ENCODE results near the gene CCNA2.

The CCNA2 gene

GRCh38 chr4:121861426-121861825 is 37.7 kb upstream of the CCNA2 start:
- ATAC-seq, result no peak
- TF ChIP-seq BACH2 (CRISPR knock-in tag; IDR thresholded peaks at IDR 0.05; ENCODE audit: borderline replicate concordance) (no peak), OSR1 (CRISPR knock-in tag; IDR thresholded peaks at IDR 0.05) (no peak), ESRRG (CRISPR knock-in tag; IDR thresholded peaks at IDR 0.05) (no peak), ZNF8 (CRISPR knock-in tag; IDR thresholded peaks at IDR 0.05) (no peak), RARB (CRISPR knock-in tag; IDR thresholded peaks at IDR 0.05) (no peak), ZNF70 (CRISPR knock-in tag; IDR thresholded peaks at IDR 0.05) (no peak), ZC3H10 (CRISPR knock-in tag; IDR thresholded peaks at IDR 0.05) (no peak), ZFP3 (CRISPR knock-in tag; IDR thresholded peaks at IDR 0.05) (no peak), ISL1 (CRISPR knock-in tag; IDR thresholded peaks at IDR 0.05) (no peak)

- no peak for TF ChIP-seq CSRNP3 (CRISPR knock-in tag; IDR thresholded peaks at IDR 0.05)
- TF ChIP-seq POU6F1 (CRISPR knock-in tag; IDR thresholded peaks at IDR 0.05; ENCODE audit: borderline replicate concordance, low read depth), result no peak
- no peak for TF ChIP-seq TOX (CRISPR knock-in tag; IDR thresholded peaks at IDR 0.05; ENCODE audit: borderline replicate concordance)
- TF ChIP-seq BACH2 (CRISPR knock-in tag; IDR thresholded peaks at IDR 0.05; ENCODE audit: borderline replicate concordance), result no peak
- TF ChIP-seq GLIS3 (CRISPR knock-in tag; IDR thresholded peaks at IDR 0.05), result no peak
- TF ChIP-seq OSR1 (CRISPR knock-in tag; IDR thresholded peaks at IDR 0.05), result no peak
- TF ChIP-seq TSHZ2 (CRISPR knock-in tag; IDR thresholded peaks at IDR 0.05), result no peak
- no peak for ATAC-seq
These were observed 36.4 kb upstream of the CCNA2 start for GRCh38 chr4:121860121-121860520.

GRCh38 chr4:121851354-121851753 is 27.7 kb upstream of the CCNA2 start:
- no peak for TF ChIP-seq TCF4 (CRISPR knock-in tag; IDR thresholded peaks at IDR 0.05; ENCODE audit: borderline replicate concordance)
- no peak for TF ChIP-seq TSHZ2 (CRISPR knock-in tag; IDR thresholded peaks at IDR 0.05)
- no peak for TF ChIP-seq RARB (CRISPR knock-in tag; IDR thresholded peaks at IDR 0.05)
- TF ChIP-seq SNAI2 (CRISPR knock-in tag; IDR thresholded peaks at IDR 0.05), result no peak
- TF ChIP-seq TOX (CRISPR knock-in tag; IDR thresholded peaks at IDR 0.05; ENCODE audit: borderline replicate concordance), result no peak
- TF ChIP-seq POU6F1 (CRISPR knock-in tag; IDR thresholded peaks at IDR 0.05; ENCODE audit: borderline replicate concordance, low read depth), result no peak
- TF ChIP-seq CREB5 (CRISPR knock-in tag; IDR thresholded peaks at IDR 0.05; ENCODE audit: low read depth), result no peak
- TF ChIP-seq PATZ1 (CRISPR knock-in tag; IDR thresholded peaks at IDR 0.05; ENCODE audit: borderline replicate concordance), result no peak
- TF ChIP-seq CSRNP3 (CRISPR knock-in tag; IDR thresholded peaks at IDR 0.05), result no peak
- no peak for TF ChIP-seq BACH2 (CRISPR knock-in tag; IDR thresholded peaks at IDR 0.05; ENCODE audit: borderline replicate concordance)
- TF ChIP-seq ESRRG (CRISPR knock-in tag; IDR thresholded peaks at IDR 0.05), result no peak
- no peak for TF ChIP-seq ZFP3 (CRISPR knock-in tag; IDR thresholded peaks at IDR 0.05)
- no peak for TF ChIP-seq ZNF8 (CRISPR knock-in tag; IDR thresholded peaks at IDR 0.05)
- TF ChIP-seq PPARA (CRISPR knock-in tag; IDR thresholded peaks at IDR 0.05; ENCODE audit: borderline replicate concordance), result no peak
- no peak for TF ChIP-seq GLIS3 (CRISPR knock-in tag; IDR thresholded peaks at IDR 0.05)
- TF ChIP-seq ZC3H10 (CRISPR knock-in tag; IDR thresholded peaks at IDR 0.05), result no peak
- TF ChIP-seq ARNTL (CRISPR knock-in tag; IDR thresholded peaks at IDR 0.05; ENCODE audit: borderline replicate concordance, low read depth), result no peak
- TF ChIP-seq ISL1 (CRISPR knock-in tag; IDR thresholded peaks at IDR 0.05), result no peak
- no peak for ATAC-seq

Measured in SK-N-SH treated with all-trans-retinoic acid at 6 μM for 48 hours (cell line).